ENCODE measurements around the gene SSH3. TPM values are rescaled to one million over a fixed set of nuclear protein-coding genes. Genes with fewer than 3 reads are reported as not detected.

Gene SSH3
- total RNA-seq, 2 experiments from 2014 or later = 7.4 to 9.1 TPM

DNA sequence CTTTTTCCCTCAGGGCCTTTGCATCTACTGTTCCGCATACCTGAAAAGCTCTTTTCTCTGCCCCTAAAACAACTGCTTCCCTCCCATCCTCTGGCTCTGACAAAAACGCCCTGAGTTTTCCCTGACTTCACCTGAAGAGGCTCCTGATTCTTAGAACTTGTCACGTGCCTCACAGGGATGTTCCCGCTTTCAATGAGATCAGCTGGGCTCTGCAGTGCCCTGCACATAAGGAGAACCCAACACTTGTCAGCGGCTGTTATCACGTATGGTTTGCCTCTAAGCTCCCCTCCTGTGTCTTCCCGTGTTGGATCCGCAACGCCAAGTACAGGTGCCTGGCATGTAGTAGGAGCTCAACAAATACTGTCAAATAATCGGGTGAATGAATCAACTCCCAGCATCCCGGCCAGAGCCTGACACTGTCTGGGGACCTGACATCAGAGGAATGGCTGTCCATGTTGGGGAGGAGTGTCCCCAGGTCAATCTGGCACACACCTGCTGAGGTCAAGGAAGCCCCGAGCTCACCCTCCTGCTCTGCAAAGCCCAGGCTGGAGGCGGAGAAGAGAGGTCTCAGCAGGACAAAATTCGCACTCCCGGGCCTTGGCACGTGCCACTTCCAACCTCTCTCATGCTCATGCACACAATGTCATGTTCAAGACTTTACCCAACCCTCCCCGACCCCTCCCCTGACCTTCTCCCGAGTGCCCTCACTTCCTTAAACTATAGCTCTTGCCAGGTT, 41.2 kb upstream of the SSH3 start:
- no peaks in the 10 kb centered on the region for H3K9me3 Mint-ChIP-seq
- ChIA-PET POLR2A (interaction anchor here (0.6 to 19.8 kb wide), 16 partner anchors 10 to 135 kb away, joined by 3 to 308 read pairs (median 4); partner anchors contain the start of gene ANKRD13D), CTCF (interaction anchor here (0.8 to 4.9 kb wide), 32 partner anchors 8 to 181 kb away, joined by 3 to 60 read pairs (median 5); partner anchors contain the start of genes ANKRD13D, POLD4, PPP1CA and SSH3)
- H3K27me3 Mint-ChIP-seq = no peaks in the 10 kb centered on the region
- no peak overlapping the region for H3K27ac Mint-ChIP-seq
- H3K36me3 Mint-ChIP-seq (ENCODE audit: low read depth) = peaks cover 4% of the 10 kb centered on the region
- DNase-seq (no peak), ATAC-seq (no peak)
- intact Hi-C loops (cut with micrococcal nuclease) = no loop called here
- H3K4me3 Mint-ChIP-seq = peak overlapping the region; percentile 40
- H3K4me1 Mint-ChIP-seq (ENCODE audit: low read depth) = peaks cover 52% of the 10 kb centered on the region
- TF ChIP-seq, protein P1, sequence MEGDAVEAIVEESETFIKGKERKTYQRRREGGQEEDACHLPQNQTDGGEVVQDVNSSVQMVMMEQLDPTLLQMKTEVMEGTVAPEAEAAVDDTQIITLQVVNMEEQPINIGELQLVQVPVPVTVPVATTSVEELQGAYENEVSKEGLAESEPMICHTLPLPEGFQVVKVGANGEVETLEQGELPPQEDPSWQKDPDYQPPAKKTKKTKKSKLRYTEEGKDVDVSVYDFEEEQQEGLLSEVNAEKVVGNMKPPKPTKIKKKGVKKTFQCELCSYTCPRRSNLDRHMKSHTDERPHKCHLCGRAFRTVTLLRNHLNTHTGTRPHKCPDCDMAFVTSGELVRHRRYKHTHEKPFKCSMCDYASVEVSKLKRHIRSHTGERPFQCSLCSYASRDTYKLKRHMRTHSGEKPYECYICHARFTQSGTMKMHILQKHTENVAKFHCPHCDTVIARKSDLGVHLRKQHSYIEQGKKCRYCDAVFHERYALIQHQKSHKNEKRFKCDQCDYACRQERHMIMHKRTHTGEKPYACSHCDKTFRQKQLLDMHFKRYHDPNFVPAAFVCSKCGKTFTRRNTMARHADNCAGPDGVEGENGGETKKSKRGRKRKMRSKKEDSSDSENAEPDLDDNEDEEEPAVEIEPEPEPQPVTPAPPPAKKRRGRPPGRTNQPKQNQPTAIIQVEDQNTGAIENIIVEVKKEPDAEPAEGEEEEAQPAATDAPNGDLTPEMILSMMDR (IDR thresholded peaks at IDR 0.05) = no peak

DNA sequence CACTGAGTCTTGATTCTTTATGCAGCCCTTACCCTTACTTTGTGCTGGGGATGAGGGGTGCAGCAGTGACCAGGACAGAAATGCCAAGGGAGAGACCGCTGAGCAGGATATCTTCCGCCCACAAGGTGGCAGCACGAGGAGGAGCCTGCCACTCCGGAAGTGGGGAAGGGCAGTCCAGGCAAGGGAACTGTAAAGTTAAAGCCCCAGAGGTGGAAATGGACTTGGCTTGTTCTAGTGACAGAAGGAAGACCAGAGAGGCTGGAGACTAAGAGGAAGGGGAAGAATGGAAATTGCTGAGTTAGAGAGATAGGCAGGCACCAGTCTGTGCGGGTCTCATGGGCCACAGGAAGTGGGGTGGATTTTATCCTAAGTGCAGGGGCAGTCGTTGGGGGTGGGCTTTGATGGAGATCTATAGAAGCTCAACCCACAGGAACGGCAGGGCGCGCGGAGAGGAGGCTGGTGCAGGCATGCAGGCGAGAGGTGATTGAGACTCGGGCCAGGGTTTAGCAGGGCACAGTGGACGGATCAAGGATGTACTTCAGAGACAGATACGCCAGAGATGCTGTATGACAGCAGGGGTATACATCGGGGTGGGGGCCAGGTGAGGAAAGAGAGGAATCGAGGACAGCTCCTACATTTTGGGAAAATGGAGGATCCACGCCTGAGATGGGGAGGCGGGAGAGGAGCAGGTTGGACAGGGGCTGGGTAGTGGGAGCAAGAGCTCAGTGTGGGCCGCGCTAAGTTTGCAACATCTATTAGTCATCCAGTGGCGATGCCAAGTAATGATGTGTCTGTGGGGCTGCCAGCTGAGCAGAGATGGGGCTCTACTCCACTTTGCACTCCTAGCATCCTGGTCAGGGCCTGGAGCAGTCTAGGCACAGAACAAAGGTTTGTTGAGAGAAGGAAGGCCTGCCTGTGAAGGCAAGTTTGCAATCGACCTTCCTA, 40.3 kb upstream of the SSH3 start:
- no peaks in the 10 kb centered on the region for H3K27me3 Mint-ChIP-seq
- peaks cover 52% of the 10 kb centered on the region for H3K4me1 Mint-ChIP-seq (ENCODE audit: low read depth)
- TF ChIP-seq, protein P1 (IDR thresholded peaks at IDR 0.05) = peak; percentile 83
- H3K27ac Mint-ChIP-seq = peak overlapping the region; percentile 81
- intact Hi-C loops (cut with micrococcal nuclease) = no loop called here
- peaks cover 10% of the 10 kb centered on the region for H3K36me3 Mint-ChIP-seq (ENCODE audit: low read depth)
- no peaks in the 10 kb centered on the region for H3K9me3 Mint-ChIP-seq
- ChIA-PET POLR2A (interaction anchor here (1.0 to 19.8 kb wide), 15 partner anchors 9 to 119 kb away, joined by 3 to 308 read pairs (median 4); partner anchors contain the start of gene ANKRD13D), CTCF (interaction anchor here (0.8 to 4.9 kb wide), 28 partner anchors 9 to 182 kb away, joined by 3 to 60 read pairs (median 6); partner anchors contain the start of genes ANKRD13D, POLD4 and SSH3)
- ATAC-seq (peak; percentile 50), DNase-seq (peak; percentile 84)
- H3K4me3 Mint-ChIP-seq = peak overlapping the region; percentile 26

DNA sequence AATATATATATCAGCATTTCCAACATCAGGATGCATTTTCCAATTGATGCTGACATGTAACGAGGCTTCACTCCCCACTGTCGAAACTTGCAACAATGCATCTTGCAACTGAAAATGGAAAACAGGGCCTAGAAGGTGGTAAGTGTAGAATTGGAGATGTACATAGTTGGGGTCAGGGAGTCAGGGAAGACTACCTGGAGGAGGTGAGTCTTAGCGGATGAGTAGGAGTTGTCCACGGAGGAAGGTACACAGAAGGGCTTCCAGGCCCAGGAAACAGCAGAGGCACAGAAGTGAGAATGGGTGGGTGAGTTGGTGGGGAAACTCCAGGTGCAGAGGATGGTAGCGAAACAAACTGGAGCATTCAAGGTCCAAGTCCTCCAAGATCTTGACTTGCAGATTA, 39.1 kb upstream of the SSH3 start:
- no peaks in the 10 kb centered on the region for H3K27me3 Mint-ChIP-seq
- no peaks in the 10 kb centered on the region for H3K9me3 Mint-ChIP-seq
- ChIA-PET CTCF (interaction anchor here (1.2 to 4.9 kb wide), 8 partner anchors 12 to 118 kb away, joined by 4 to 60 read pairs (median 22); partner anchors contain the start of genes ANKRD13D and POLD4), POLR2A (interaction anchor here (0.6 to 19.8 kb wide), 7 partner anchors 8 to 413 kb away, joined by 3 to 308 read pairs (median 5); partner anchors contain the start of gene ANKRD13D)
- ATAC-seq (no peak), DNase-seq (no peak)
- TF ChIP-seq, protein P1 (IDR thresholded peaks at IDR 0.05) = no peak
- peak overlapping the region; percentile 61 for H3K27ac Mint-ChIP-seq
- peak overlapping the region; percentile 42 for H3K4me3 Mint-ChIP-seq
- H3K36me3 Mint-ChIP-seq (ENCODE audit: low read depth) = peaks cover 22% of the 10 kb centered on the region
- peaks cover 54% of the 10 kb centered on the region for H3K4me1 Mint-ChIP-seq (ENCODE audit: low read depth)
- intact Hi-C loops (cut with micrococcal nuclease) = no loop called here

DNA sequence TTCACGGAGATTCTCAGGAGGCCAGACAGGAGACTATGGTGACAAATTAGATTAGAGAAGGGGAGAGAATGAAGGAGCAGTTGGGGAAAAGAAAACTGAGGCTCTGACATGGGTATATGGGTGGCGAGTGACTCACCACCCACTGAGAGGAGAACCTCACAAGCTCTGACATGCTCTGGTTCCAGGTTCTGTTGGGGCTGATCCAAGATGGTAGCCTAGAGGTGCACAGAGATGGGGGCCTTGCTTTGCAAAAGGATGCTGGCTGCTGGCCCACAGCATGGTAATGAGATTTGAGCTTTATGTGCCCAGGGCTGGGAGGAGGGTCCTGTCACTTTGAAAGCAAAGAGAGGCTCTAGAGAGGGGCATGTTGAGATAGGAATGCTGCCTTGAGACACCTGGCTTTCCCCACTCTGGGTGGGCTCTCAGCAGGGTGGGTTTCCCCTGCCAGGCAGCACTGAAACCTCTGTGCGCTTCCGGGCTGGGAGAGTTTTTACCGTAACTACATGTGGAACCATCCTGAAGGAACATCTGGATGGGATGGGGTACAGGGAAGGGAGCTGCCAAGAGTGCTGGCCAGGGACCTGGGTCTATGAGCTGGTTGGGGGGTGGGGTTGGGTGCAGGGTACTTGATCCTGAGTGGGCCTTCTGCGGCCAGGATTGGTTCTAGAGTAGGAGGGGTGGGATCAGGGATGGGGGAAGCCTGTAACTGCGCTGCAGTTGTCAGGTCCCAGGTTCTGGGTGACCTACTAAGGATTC, 38.3 kb upstream of the SSH3 start:
- DNase-seq = peak; percentile 50
- peak overlapping the region; percentile 42 for H3K4me3 Mint-ChIP-seq
- H3K36me3 Mint-ChIP-seq (ENCODE audit: low read depth) = peaks cover 30% of the 10 kb centered on the region
- peak overlapping the region; percentile 61 for H3K27ac Mint-ChIP-seq
- TF ChIP-seq, protein P1 (IDR thresholded peaks at IDR 0.05) = no peak
- peaks cover 56% of the 10 kb centered on the region for H3K4me1 Mint-ChIP-seq (ENCODE audit: low read depth)
- intact Hi-C loops (cut with micrococcal nuclease) = no loop called here
- H3K9me3 Mint-ChIP-seq = no peaks in the 10 kb centered on the region
- H3K27me3 Mint-ChIP-seq = no peaks in the 10 kb centered on the region
- ATAC-seq = no peak
- POLR2A ChIA-PET = interaction anchor here (0.7 to 19.8 kb wide), 5 partner anchors 13 to 52 kb away, joined by 3 to 308 read pairs (median 5); partner anchors contain the start of gene ANKRD13D
- CTCF ChIA-PET = interaction anchor here (1.2 to 4.9 kb wide), 6 partner anchors 13 to 117 kb away, joined by 4 to 60 read pairs (median 20); partner anchors contain the start of gene POLD4
